GM19467 (cell line): ENCODE results near the gene SLC38A7.
"Not testable (repeated sequence)": the region's sequence is repeated elsewhere in the genome, so short reads cannot be mapped to it uniquely, and the experiment has no call there.

Experiments used
- ATAC-seq: cut with Tn5 transposase; IDR thresholded peaks from one replicate; pipeline ENCODE4 v1.9.1; 2021; ENCODE audit warnings: mild to moderate bottlenecking, moderate library complexity; ENCODE audit not compliant: unreplicated experiment

The SLC38A7 gene

GRCh38 chr16:58637021-58637420 is 47.5 kb downstream of the SLC38A7 start:
- not testable (repeated sequence) for ATAC-seq

- ATAC-seq = no peak
These were observed 48.1 kb downstream of the SLC38A7 start for GRCh38 chr16:58636466-58636865.

- ATAC-seq = no peak
These were observed 49.1 kb downstream of the SLC38A7 start for GRCh38 chr16:58635502-58635901.

GRCh38 chr16:58634265-58634802 is 50.2 kb downstream of the SLC38A7 start:
- no peak for ATAC-seq

- ATAC-seq = peak; percentile 90
These were observed 54.6 kb downstream of the SLC38A7 start, which contains the start of gene CNOT1 for GRCh38 chr16:58629733-58630640. Gene CNOT1, minus strand, starts transcription at chr16:58629826. Its CDS starts 30,489 bp downstream, at chr16:58599337.

GRCh38 chr16:58628845-58629732 is 55.5 kb downstream of the SLC38A7 start:
- no peak for ATAC-seq

- no peak for ATAC-seq
These were observed 60.4 kb downstream of the SLC38A7 start for GRCh38 chr16:58624209-58624608.

GRCh38 chr16:58620396-58620795 is 64.2 kb downstream of the SLC38A7 start:
- ATAC-seq = no peak

- ATAC-seq = no peak
These were observed 69.3 kb downstream of the SLC38A7 start for GRCh38 chr16:58615280-58615679.
